OCI-LY7 (cell line): ENCODE results near the gene RTBDN.

Experiments
- CTCF ChIP-seq: fragments of 200-600 bp; sonication (generic); conservative IDR thresholded peaks from 2 replicates; pipeline ENCODE4 v1.5.1; 2014; ENCODE audit warnings: mild to moderate bottlenecking, antibody characterized with exemption, low read length, moderate library complexity, mixed read lengths
- EZH2phosphoT487 ChIP-seq: fragments of 200-600 bp; sonication (generic); IDR thresholded peaks from 2 replicates; pipeline ENCODE4 v1.6.1; 2018; ENCODE audit warnings: low read depth, borderline replicate concordance, mild to moderate bottlenecking, mixed run types, antibody characterized with exemption, low read length, moderate library complexity, mixed read lengths

DNA sequence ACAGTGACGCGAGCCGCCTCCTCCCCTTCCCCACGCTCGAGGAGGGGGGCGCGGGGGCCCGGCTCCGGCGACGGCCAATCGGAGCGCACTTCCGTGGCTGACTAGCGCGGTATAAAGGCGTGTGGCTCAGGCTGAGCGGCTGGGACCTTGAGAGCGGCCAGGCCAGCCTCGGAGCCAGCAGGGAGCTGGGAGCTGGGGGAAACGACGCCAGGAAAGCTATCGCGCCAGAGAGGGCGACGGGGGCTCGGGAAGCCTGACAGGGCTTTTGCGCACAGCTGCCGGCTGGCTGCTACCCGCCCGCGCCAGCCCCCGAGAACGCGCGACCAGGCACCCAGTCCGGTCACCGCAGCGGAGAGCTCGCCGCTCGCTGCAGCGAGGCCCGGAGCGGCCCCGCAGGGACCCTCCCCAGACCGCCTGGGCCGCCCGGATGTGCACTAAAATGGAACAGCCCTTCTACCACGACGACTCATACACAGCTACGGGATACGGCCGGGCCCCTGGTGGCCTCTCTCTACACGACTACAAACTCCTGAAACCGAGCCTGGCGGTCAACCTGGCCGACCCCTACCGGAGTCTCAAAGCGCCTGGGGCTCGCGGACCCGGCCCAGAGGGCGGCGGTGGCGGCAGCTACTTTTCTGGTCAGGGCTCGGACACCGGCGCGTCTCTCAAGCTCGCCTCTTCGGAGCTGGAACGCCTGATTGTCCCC lies 42.9 kb downstream of the RTBDN start, which contains the start of gene JUNB:
- TF ChIP-seq CTCF (no peak; the same call in 1 of the 2 replicates), EZH2phosphoT487 (no peak)
